ENCODE results near the gene CDHR2. TPM values are rescaled to one million over a fixed set of nuclear protein-coding genes. Genes with fewer than 3 reads are reported as not detected.

CDHR2 gene
- total RNA-seq, 3 donors from 2014 or later (not counting 1 experiment from before 2014, with no cell fraction given), result 0.75 to 2.2 (median 1.8) TPM

DNA sequence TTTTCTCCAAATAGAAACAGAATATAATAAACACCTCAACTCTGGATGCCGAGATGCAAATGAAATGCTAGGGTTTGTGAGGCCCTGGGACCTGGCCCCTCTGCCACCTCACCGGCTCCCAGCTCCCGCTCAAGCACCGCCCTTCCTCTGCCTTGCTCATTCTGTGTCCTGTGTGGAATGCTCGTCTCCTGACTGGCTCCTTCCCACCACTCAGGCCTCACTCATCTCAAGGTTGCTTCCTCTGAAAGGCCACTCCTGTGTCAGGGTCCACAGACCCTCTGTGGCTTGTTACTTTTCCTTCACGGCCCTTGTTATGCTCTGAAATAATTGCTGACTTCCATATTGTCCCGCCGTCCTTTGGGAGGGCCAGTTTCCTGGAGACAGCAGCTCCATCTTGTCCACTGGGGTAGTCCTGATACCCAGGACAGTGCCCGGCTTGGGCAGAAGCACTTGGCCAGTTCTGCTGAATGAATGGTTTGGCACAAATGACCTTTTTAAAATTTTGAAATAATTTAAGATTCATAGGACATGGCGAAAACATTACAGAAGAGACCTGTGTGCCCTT lies 27.4 kb upstream of the CDHR2 start:
- H3K27me3 Mint-ChIP-seq (ENCODE audit: low read depth in 2 of 2), result no peaks in the 10 kb centered on the region
- H3K4me1 Mint-ChIP-seq, result peaks cover 21 to 30% of the 10 kb centered on the region in 2 donors
- H3K9me3 ChIP-seq (ENCODE audit: control insufficient read depth, insufficient read depth, low read length), result no peaks in the 10 kb centered on the region

DNA sequence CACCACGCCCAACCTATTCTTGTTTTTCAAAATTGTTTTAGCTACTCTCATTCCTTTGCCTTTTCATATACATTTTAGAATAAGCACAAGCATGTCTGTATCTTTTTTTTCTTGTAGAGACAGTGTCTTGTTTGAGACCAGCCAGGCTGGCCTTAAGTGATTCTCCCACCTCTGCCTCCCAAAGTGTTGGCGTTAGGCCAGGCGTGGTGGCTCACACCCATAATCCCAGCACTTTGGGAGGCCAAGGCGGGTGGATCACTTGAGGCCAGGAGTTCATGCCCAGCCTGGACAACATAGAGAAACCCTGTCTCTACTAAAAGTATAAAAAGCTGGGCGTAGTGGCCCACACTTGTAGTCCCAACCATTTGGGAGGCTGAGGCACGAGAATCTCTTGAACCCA lies 25.0 kb upstream of the CDHR2 start:
- peaks cover 10% of the 10 kb centered on the region for H3K4me1 ChIP-seq (ENCODE audit: control insufficient read depth, insufficient read depth, low read length)
- peaks cover 25% of the 10 kb centered on the region for H3K36me3 ChIP-seq (ENCODE audit: control insufficient read depth, insufficient read depth, low read length)
- no peaks in the 10 kb centered on the region for H3K27me3 ChIP-seq (ENCODE audit: control insufficient read depth, insufficient read depth, low read length)
- Mint-ChIP-seq H3K4me3 (no peak overlapping the region), H3K36me3 (no peaks in the 10 kb centered on the region), H3K9me3 (no peaks in the 10 kb centered on the region), H3K27ac (no peak overlapping the region), H3K27me3 (ENCODE audit: low read depth in 2 of 2) (no peaks in the 10 kb centered on the region), H3K4me1 (peaks cover 11 to 33% of the 10 kb centered on the region in 2 donors)
- ATAC-seq (no peak), DNase-seq (no peak)
- no peak overlapping the region for H3K27ac ChIP-seq (ENCODE audit: low read length)
- H3K9me3 ChIP-seq (ENCODE audit: control insufficient read depth, insufficient read depth, low read length), result no peaks in the 10 kb centered on the region
- TF ChIP-seq, protein P1, sequence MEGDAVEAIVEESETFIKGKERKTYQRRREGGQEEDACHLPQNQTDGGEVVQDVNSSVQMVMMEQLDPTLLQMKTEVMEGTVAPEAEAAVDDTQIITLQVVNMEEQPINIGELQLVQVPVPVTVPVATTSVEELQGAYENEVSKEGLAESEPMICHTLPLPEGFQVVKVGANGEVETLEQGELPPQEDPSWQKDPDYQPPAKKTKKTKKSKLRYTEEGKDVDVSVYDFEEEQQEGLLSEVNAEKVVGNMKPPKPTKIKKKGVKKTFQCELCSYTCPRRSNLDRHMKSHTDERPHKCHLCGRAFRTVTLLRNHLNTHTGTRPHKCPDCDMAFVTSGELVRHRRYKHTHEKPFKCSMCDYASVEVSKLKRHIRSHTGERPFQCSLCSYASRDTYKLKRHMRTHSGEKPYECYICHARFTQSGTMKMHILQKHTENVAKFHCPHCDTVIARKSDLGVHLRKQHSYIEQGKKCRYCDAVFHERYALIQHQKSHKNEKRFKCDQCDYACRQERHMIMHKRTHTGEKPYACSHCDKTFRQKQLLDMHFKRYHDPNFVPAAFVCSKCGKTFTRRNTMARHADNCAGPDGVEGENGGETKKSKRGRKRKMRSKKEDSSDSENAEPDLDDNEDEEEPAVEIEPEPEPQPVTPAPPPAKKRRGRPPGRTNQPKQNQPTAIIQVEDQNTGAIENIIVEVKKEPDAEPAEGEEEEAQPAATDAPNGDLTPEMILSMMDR (IDR thresholded peaks at IDR 0.05), result no peak
- intact Hi-C loops (cut with micrococcal nuclease), result no loop called here
- WGBS (ENCODE audit: insufficient coverage), result 98% methylated on average over 6 of the region's 6 CpGs
- no peak overlapping the region for H3K4me3 ChIP-seq (ENCODE audit: low read length)

More for the DNA sequence above, 27.4 kb upstream of the CDHR2 start:
- Histone ChIP-seq H3K27me3 (ENCODE audit: control insufficient read depth, insufficient read depth, low read length) (no peaks in the 10 kb centered on the region), H3K4me3 (ENCODE audit: low read length) (no peak overlapping the region), H3K27ac (ENCODE audit: low read length) (no peak overlapping the region), H3K36me3 (ENCODE audit: control insufficient read depth, insufficient read depth, low read length) (peaks cover 4% of the 10 kb centered on the region), H3K4me1 (ENCODE audit: control insufficient read depth, insufficient read depth, low read length) (peaks cover 15% of the 10 kb centered on the region)
- no peak overlapping the region for H3K27ac Mint-ChIP-seq
- TF ChIP-seq, protein P1 (IDR thresholded peaks at IDR 0.05), result no peak
- H3K36me3 Mint-ChIP-seq, result no peaks in the 10 kb centered on the region
- intact Hi-C loops (cut with micrococcal nuclease), result no loop called here
- DNase-seq (no peak), ATAC-seq (no peak)
- H3K4me3 Mint-ChIP-seq, result no peak overlapping the region
- WGBS (ENCODE audit: insufficient coverage), result 84% methylated on average over 10 of the region's 10 CpGs
- H3K9me3 Mint-ChIP-seq, result no peaks in the 10 kb centered on the region

DNA sequence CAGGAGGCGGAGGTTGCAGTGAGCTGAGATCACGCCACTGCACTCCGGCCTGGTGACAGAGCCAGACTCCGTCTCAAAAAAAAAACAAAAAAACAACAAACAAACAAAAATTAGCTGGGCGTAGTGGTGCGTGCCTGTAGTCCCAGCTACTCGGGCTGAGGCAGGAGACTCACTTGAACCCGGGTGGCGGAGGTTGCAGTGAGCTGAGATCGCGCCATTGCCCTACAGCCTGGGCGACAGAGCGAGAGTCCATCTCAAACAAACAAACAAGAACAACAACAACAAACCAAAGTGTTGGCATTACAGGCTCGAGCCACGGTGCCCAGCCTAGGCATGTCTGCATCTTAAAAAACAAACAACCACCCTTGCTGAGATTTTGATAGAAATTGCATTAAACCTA lies 24.2 kb upstream of the CDHR2 start:
- WGBS (ENCODE audit: insufficient coverage), result 90% methylated on average over 15 of the region's 15 CpGs
- Histone ChIP-seq H3K36me3 (ENCODE audit: control insufficient read depth, insufficient read depth, low read length) (peaks cover 32% of the 10 kb centered on the region), H3K4me1 (ENCODE audit: control insufficient read depth, insufficient read depth, low read length) (peaks cover 18% of the 10 kb centered on the region), H3K27me3 (ENCODE audit: control insufficient read depth, insufficient read depth, low read length) (no peaks in the 10 kb centered on the region), H3K9me3 (ENCODE audit: control insufficient read depth, insufficient read depth, low read length) (no peaks in the 10 kb centered on the region), H3K4me3 (ENCODE audit: low read length) (no peak overlapping the region), H3K27ac (ENCODE audit: low read length) (no peak overlapping the region)
- no peak for ATAC-seq
- Mint-ChIP-seq H3K4me1 (peaks cover 18 to 41% of the 10 kb centered on the region in 2 donors), H3K27ac (peak overlapping the region; percentile 48 to 53), H3K27me3 (ENCODE audit: low read depth in 2 of 2) (no peaks in the 10 kb centered on the region), H3K4me3 (no peak overlapping the region), H3K36me3 (no peaks in the 10 kb centered on the region), H3K9me3 (no peaks in the 10 kb centered on the region)
- TF ChIP-seq, protein P1 (IDR thresholded peaks at IDR 0.05), result no peak
- intact Hi-C loops (cut with micrococcal nuclease), result no loop called here
- no peak for DNase-seq

DNA sequence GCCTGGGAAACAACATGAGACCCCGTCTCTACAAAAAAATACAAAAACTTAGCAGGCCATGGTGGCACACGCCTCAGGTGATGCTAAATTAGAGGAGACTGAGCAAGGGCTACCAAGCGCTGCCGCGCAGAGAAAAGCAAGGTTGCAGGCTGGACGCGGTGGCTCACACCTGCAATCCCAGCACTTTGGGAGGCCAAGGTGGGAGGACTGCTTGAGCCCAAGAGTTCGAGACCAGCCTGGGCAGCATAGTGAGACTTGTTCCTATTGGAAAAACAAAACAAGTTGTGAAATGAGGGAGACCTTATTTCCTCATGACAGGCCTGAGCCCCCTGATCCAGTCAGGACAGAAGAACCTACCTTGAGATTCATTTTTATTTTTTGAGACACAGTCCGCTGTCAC lies 23.5 kb upstream of the CDHR2 start:
- Histone ChIP-seq H3K36me3 (ENCODE audit: control insufficient read depth, insufficient read depth, low read length) (peaks cover 36% of the 10 kb centered on the region), H3K9me3 (ENCODE audit: control insufficient read depth, insufficient read depth, low read length) (no peaks in the 10 kb centered on the region), H3K27me3 (ENCODE audit: control insufficient read depth, insufficient read depth, low read length) (no peaks in the 10 kb centered on the region), H3K4me1 (ENCODE audit: control insufficient read depth, insufficient read depth, low read length) (peaks cover 22% of the 10 kb centered on the region), H3K27ac (ENCODE audit: low read length) (no peak overlapping the region), H3K4me3 (ENCODE audit: low read length) (no peak overlapping the region)
- H3K27ac Mint-ChIP-seq, result peak overlapping the region; percentile 48 to 53
- no peaks in the 10 kb centered on the region for H3K36me3 Mint-ChIP-seq
- H3K4me1 Mint-ChIP-seq, result peaks cover 16 to 36% of the 10 kb centered on the region in 2 donors
- no peak overlapping the region for H3K4me3 Mint-ChIP-seq
- no peak for DNase-seq
- TF ChIP-seq, protein P1 (IDR thresholded peaks at IDR 0.05), result no peak
- ATAC-seq, result no peak
- no peaks in the 10 kb centered on the region for H3K9me3 Mint-ChIP-seq
- WGBS (ENCODE audit: insufficient coverage), result 96% methylated on average over 9 of the region's 9 CpGs
- intact Hi-C loops (cut with micrococcal nuclease), result no loop called here
- H3K27me3 Mint-ChIP-seq (ENCODE audit: low read depth in 2 of 2), result no peaks in the 10 kb centered on the region
